Hematopoietic multipotent progenitor cell treated with erythropoietin and hydrocortisone succinate and interleukin-3 and kit ligand, for 8 days (in vitro differentiated cells): ENCODE measurements around the gene KISS1R.

ENCODE experiments used
- DNase-seq: peaks from one replicate; pipeline ENCODE4 v3.0.0-alpha.2; 2015

Gene KISS1R

DNA sequence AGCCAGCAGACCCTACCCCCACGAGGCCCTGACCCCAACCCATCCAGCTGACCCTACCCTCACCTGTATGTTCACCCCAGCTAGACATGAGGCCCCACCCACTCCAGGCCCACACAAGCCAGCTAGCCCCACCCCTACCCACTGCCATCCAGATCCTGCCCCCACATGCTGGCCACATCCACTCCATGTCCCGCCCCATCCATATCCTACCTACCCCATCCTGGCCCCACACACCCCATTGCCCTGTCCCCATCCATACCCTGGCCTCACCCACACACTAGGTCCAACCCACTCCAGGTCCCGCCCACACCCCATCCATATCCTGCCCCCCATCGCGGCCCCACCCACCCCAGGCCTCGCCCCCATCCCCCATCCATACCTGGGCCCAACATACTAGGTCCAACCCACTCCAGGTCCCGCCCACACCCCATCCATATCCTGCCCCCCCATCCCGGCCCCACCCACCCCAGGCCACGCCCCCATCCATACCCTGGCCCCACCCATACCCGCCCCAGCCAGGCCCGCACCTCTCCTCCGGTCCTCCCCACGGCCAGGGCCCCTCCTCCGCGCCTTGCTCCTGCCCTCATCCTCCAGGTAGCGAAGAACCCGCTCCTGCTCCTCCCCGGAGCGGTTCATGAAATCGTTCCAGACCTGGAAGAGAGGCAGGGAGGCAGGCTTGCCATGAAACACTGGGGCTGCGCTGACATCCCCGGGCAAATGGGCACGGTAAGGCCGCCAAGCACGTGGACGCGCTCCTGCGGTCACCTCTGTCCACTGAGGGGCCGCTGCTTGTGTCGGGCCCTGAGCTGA lies 16.6 kb upstream of the KISS1R start:
- DNase-seq = peak; percentile 64

DNA sequence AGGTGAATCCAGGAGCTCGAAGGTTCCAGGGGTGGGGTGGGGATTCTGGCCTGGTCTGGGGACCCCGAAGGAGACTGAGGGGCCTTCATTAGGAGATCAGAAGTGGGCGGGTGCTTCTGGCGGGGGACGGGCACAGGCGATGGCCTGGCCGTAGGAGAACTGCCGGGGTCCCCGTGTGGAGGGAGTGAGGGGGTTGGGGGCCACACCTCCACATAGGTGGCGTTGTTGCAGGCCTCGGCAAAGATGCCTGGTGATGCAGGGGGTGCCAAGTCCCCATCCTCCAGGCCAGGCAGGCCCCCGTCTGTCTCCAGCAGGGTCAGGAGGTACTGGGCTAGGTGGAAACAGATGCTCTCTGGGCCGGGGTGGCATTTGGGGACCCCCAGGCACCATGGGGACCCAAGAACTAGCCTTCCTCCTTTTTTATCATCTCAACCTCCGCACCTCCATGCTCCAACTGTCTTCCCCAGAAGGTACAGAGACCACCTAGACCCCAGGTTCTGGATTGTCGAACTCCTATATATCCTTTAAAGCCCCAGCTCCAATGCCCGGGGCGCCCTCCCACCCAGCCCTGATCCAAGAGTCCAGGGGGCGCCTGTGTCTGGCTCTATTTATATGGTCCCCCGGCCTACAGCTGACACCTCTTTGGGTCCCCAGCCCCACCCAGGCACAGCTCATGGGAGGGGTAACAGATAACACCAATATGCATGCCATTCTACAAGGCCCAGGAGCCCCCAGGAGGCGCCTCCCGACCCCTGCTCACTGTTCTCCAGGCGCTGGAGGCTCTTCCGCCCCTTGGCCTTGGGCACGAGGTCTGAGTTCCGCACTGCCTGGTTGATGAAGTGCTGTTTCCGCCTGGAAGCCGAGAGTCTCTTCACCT lies 15.7 kb upstream of the KISS1R start:
- DNase-seq = no peak

DNA sequence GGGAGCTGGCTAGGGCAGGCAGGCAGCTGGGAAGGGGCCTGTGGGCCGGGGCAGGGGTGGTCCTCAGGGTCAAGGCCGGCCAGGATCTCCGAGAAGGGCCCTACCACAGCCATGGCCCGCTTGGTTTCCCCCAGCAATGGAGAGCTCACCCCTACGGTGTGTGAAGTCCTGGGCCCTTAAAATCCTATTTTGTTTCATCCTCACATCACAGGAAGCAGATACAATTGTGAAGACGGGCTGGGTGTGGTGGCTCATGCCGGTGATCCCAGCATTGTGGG lies 15.1 kb upstream of the KISS1R start:
- no peak for DNase-seq

DNA sequence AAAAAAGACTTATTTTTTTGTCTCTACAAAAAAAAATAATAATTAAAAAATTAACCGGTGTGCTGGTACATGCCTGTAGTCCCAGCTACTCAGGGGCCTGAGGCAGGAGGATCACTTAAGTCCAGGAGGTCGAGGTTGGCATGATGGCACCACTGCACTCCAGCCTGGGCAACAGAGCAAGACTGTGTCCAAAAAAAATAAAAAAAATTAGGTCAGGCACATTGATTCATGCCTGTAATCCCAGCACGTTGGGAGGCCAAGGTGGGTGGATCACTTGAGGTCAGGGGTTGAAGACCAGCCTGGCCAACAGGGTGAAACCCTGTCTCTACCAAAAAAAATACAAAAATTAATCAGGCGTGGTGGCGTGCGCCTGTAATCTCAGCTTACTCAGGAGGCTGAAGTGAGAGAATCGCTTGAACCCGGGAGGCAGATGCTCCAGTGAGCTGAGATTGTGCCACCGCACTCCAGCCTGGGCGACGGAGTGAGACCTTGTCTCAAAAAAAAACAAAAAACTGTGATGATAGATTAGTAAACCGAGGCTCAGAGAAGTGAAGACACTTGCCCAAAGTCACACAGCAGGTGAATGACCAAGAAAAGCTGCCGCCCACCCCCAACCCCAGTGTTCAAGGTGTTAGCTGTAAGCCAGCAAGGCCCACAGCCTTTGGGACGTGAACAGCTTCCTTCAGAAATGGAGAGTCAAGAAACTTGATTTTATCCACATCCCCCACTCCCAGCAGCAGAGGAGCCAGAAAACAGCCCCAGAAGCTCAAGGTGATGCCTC lies 14.5 kb upstream of the KISS1R start:
- DNase-seq = no peak

DNA sequence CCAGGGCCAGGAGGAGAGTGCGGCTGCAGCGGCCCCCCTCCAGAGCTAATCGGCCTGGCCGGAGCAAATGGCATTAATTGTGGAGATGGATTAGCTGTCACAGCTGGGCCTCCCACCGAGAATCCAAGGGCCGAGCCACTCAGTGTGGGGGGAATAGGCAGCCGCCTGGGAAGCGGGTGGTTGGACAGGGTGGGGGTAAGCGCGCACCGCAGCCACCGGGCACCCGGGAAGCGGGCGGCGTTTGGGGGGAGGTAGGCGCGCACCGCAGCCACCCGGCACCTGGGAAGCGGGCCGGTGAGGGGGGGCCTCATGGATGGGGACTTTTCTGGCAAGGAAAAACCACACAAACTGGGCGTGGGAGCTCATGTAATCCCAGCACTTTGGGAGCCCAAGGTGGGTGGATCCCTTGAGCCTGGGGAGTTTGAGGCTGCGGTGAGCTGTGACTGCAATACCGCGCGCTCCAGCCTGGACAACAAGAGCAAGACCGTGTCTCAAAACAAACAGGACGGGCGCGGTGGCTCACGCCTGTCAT lies 13.8 kb upstream of the KISS1R start:
- no peak for DNase-seq

DNA sequence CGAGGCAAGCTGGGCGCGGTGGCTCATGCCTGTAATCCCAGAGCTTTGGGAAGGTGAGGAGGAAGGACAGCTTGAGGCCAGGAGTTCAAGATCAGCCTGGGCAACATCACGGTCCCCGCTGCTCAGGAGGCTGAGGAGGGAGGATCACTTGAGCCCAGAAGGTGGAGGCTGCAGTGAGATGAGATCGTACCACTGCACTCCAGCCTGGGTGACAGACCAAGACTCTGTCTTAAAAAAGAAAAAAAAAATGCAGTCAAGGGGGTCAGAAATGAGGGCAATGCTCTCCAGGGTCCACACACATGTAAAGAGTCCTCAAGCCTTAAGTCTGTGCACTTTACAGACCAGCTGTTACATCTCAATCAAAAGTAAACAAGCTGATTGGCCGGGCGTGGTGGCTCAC lies 12.6 kb upstream of the KISS1R start:
- no peak for DNase-seq

DNA sequence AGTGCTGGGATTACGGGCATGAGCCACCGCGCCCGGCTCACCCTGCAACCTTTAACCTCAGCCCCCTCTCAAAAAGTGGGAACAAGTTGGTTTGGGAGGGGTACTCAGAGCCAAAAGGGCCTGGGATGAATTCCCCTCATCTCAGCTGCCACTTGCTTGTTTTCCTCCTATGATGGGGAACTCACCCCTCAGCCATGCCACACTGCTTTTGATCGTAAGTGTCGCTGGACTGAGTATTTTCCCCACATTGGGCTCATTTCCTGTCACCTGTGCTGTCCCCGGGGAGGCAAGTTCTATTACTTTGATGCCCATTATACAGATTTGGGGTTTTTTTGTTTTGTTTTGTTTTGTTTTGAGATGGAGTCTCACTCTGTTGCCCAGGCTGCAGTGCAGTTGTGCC lies 10.7 kb upstream of the KISS1R start:
- no peak for DNase-seq

DNA sequence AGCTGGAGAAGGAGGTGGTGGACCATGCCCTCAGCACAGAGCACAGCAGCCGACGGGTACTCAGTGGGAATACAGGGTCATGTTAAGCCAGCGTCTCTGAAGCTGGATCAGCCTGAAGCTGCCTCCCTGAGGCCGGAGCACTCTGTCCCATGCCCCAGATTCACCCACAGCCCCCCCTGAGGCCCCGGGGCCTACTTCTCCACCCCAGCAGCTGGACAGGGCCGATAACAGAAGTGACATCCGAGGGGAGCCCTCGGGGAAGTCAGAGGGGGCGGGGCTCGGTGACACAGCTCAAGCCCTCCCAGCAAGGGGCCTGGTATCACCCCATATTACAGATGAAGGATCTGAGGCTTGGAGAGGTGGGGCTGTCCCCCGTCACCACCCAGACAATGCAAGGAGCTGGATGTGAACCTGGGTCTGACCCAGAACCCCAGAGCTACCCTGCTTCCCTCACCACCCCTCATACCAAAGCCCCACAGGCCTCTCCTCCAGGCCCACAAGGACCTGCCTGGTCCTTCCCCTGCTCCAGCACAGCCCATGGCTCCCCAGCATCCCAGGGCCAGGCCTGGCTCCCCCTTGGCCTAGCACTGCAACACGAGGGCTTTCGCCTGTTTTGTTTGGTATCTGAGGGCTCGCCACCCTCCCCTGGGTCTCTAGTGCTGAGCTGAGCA lies 9.8 kb upstream of the KISS1R start:
- peak; percentile 99 for DNase-seq

DNA sequence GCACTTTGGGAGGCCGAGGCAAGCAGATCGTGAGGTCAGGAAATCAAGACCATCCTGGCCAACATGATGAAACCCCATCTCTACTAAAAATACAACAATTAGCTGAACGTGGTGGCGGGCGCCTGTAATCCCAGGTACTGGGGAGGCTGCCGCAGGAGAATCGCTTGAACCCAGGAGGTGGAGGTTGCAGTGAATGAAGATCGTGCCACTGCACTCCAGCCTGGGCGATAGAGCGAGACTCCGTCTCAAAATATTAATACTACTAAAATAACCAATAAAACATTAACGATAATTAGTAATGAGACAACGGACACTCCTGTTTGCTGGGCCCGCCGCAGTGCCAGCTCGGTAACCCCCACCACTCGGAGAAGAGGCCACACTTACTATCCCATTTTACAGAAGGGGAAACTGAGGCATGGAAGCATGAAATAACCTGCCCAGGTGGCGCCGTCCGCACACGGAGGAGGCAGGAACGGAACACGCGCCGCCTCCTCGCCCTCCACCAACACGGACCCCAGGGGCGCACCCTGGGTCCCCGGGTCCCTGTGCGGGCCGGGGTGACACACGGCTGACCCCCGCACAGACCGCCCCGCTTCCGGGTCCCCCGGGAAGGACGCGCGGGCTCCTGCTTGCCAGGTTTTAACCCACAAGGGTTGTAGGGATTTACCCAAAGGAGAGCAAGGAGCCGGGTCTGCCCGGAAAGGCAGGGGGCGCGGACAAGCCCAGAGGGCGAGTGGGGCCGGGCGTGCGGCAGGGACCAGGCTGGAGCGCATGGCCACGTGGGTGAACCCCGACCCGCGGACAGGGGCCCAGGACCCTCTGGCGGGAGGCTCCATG lies 5.7 kb upstream of the KISS1R start:
- no peak for DNase-seq

DNA sequence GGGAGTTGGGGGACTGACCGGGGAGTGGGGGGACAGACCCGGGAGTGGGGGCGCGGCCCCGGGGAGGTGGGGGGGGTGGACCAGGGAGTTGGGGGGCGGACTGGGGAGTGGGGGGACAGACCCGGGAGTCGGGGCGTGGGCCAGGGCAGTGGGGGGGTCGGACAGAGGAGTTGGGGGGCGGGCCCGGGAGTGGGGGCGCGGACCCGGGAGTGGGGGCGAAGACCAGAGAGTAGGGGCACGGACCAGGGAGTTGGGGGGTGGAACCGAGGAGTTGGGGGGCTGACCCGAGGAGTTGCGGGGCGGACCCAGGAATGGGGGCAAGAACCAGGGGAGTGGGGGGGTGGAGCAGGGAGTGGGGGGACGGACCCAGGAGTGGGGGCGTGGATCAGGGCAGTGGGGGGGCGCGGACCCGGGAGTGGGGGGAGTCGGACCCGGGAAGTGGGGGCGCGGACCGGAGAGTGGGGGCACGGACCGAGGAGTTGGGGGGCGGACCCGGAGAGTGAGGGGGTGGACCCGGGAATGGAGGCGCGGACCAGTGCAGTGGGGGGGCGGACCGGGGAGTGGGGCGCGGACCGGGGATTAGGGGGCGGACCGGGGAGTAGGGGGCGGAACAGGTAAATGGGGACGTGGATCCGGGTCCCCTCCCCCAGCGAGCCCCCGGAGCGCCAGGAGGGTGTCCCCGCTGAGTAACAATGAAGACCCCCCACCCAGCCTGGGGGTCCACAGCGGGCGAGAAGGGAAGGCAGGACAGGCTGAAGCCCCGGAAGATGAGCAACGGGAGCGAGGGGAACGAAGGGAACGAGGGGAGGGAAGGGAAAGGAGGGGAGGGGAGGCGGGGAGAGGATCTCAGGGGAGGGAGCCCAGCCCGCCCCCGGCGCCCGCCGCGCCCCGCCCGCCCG lies 4.7 kb upstream of the KISS1R start:
- DNase-seq = no peak

DNA sequence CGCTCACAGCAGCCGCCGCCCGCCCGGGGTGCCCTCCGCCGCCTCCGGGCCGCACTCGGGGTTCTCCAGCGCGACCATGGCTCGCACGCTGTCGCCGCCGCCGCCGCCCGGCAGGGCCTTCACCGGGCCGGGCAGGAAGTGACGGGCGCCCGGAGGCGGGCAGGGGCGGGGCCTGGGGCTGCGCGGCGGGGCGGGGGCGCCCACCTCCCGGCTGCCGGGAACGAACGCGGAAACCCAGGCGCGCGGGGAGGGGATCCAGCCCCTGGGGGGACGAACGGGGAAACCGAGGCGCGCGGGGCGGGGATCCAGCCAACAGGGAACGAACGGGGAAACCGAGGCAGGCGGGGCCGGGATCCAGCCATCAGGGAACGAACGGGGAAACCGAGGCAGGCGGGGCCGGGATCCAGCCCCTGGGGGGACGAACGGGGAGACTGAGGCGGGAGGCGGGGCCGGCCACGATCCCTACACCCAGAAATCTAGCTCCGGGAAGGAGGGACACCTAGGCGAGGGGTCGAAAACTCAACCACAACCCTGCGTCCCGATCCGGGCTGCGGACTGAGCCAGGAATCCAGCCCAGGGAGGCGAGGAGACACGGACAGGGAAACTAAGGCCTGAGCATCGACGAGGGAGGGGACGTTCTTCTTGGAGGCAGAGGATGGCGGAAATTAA lies 3.9 kb upstream of the KISS1R start, which contains the start of gene R3HDM4:
R3HDM4 (minus strand) TSS at position 140 of the 669 bp plus-strand sequence; CDS start at position 78, 62 bp downstream.
- peak; percentile 53 for DNase-seq

DNA sequence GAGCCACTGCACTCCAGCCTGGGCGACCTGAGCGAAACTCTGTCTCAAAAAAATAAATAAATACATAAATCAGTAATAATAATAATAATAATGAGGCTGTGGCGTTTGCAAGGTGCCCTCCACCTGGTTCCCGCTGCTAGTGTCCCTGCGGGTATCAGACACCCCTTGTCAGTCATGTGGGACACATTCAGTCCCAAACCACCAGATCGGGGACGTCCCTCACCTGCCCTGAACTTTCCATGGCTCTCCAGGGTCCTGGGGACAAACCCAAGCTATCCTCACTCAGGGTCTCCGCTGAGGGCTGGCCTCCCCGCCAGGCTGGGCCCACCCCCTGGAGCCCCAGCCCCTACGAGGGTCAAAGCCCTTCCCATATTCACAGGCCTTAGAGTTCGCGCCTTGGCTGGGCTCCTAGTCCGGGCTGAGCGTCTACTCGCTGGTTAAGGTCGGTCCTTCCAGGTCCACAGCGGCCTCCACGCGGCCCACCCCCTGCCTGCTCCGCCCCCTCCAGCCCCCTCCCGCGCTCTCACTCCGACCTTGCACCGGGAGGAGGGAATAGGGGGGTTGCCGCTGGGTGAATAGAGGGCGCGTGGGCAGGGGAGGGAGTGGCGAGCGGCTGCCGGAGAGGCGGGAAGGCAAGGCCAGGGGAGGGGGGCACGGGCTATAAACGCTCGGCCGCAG lies 349 bp upstream of the KISS1R start:
- DNase-seq = no peak

DNA sequence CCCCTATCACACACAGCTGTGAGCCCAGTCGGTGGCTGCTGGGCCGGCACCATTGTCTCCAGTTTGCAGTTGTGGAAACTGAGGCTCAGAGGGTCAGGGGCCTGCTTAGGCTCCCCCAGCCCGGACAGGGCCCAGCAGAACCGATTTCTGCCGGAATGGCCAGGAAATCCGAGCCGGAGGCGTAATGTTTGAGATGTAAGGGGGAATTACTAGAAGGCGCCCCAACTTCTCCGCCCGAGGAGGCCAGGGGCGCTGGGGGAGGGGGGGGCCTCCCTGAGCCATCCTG lies 962 bp downstream of the KISS1R start:
- no peak for DNase-seq

DNA sequence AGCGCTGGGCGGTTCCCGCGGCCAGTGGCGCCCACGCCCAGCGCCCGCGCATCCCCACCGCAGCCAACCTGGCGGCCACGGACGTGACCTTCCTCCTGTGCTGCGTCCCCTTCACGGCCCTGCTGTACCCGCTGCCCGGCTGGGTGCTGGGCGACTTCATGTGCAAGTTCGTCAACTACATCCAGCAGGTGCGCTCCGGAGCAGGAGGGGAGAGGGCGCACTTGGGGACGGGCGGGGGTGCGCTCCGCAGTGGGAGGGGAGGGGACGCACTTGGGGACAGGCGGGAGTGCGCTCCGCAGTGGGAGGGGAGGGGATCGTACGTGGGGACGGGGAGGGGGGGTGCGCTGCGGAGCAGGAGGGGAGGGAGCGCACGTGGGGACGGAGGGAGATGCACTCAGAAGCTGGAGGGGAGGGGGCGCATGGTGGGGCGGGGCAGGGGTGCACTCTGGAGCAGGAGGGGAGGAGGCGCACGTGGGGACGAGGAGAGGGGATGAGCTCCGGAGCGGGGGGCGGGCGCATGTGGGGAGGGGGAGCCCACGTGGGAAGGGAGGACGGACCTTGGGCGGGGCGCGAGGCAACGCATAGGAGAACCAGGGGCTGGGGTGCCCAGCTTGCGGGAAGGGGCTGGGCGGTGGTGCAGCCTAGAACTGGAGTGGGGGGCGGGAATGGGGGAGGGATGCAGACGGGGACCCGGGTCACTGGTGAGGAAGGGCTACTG lies 1.5 kb downstream of the KISS1R start:
- no peak for DNase-seq

DNA sequence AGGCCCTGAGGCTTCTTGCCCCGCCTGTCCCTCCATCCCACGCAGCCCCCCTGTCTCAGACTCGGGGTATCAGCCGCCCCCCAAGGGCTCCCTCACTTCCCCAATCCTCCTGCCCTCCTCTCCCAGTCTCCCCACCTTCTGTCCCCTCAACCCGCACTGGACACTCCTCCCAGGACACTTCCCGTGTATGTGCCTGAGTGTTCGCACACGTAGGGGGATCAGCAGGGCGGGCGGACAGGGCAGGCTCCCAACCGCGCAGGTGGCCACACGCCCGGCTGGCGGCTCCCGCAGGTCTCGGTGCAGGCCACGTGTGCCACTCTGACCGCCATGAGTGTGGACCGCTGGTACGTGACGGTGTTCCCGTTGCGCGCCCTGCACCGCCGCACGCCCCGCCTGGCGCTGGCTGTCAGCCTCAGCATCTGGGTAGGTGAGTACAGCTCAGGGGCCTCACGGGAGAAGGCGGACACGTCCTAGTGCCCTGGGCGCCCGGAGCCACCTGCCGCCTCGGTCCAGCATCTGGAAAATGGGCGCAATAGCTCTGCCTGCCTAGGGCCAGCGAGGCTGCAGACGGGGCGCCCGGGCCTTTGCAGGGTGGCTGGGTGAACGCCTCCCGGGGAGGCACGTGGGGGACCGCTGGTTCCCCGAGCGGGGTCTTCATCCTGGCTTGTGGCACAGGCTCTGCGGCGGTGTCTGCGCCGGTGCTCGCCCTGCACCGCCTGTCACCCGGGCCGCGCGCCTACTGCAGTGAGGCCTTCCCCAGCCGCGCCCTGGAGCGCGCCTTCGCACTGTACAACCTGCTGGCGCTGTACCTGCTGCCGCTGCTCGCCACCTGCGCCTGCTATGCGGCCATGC lies 2.3 kb downstream of the KISS1R start:
- no peak for DNase-seq

DNA sequence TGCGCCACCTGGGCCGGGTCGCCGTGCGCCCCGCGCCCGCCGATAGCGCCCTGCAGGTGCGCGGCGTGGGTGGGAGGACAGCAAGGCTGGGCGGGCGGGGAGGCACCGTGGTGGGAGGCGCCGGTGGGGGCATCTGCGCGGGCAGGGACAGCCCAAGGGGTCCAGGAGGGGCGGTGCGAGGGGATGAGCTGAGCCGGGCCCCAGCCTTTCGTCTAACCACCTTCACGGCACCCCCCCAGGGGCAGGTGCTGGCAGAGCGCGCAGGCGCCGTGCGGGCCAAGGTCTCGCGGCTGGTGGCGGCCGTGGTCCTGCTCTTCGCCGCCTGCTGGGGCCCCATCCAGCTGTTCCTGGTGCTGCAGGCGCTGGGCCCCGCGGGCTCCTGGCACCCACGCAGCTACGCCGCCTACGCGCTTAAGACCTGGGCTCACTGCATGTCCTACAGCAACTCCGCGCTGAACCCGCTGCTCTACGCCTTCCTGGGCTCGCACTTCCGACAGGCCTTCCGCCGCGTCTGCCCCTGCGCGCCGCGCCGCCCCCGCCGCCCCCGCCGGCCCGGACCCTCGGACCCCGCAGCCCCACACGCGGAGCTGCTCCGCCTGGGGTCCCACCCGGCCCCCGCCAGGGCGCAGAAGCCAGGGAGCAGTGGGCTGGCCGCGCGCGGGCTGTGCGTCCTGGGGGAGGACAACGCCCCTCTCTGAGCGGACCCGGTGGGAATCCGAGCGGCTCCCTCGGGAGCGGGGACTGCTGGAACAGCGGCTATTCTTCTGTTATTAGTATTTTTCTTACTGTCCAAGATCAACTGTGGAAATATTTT lies 3.1 kb downstream of the KISS1R start:
- peak; percentile 38 for DNase-seq

DNA sequence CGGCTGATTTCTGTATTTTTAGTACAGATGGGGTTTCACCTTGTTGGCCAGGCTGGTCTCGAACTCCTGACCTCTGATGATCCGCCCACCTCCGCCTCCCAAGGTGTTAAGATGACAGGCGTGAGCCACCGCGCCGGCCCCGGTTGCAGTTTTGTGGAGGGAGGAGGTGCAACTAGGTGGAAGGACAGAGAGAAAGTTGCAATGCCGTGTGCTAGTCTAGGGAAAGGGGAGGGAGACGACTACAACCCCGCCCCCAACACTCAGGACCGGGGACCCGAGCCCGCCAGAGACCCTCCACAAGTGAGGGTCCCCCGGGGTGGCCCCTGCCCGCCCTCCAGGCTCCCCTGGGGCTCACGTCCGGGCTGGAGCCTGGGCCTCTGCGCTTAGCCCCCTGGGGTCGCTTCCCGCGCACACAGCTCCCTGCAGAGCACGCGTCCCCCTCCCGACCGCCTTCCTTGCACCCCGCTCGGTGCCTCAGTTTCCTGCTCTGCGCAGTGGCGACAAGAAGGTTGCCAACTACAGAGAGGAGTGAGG lies 7.5 kb downstream of the KISS1R start:
- DNase-seq = no peak
